Calu3 (cell line): ENCODE data around the gene CCN5. TPM values are rescaled to one million over a fixed set of nuclear protein-coding genes. Genes with fewer than 3 reads are reported as not detected.

Experiments
- BruUV-seq: library from RNA; stranded (reverse); fragments of 400-500 nt; replicated peaks from 2 replicates; lab custom pipeline; 2021; lab: Mats Ljungman, UMichigan
- CTCF ChIA-PET: fragments of 300-600 bp; sonication (Branson Sonifier 250); formaldehyde crosslinking; loops from one replicate; lab custom pipeline; 2022; ENCODE audit warnings: antibody characterized with exemption; lab: Charles Lee
- DNase-seq: peaks from one replicate; pipeline ENCODE4 v3.0.0; 2022
- H3K27ac Mint-ChIP-seq: one replicate; pipeline ENCODE4 v1.8.0; 2022; ENCODE audit warnings: mixed read lengths; ENCODE audit not compliant: unreplicated experiment
- H3K27me3 Mint-ChIP-seq: one replicate; pipeline ENCODE4 v1.8.0; 2022; ENCODE audit warnings: mixed read lengths; ENCODE audit not compliant: unreplicated experiment
- H3K36me3 Mint-ChIP-seq: one replicate; pipeline ENCODE4 v1.8.0; 2022; ENCODE audit warnings: mild to moderate bottlenecking, moderate library complexity, mixed read lengths; ENCODE audit not compliant: insufficient read depth, unreplicated experiment
- H3K4me1 Mint-ChIP-seq: one replicate; pipeline ENCODE4 v1.8.0; 2022; ENCODE audit warnings: mild to moderate bottlenecking, low read depth, mixed read lengths; ENCODE audit not compliant: unreplicated experiment
- H3K4me3 Mint-ChIP-seq: one replicate; pipeline ENCODE4 v1.8.0; 2022; ENCODE audit warnings: mild to moderate bottlenecking, low read depth, moderate library complexity, mixed read lengths; ENCODE audit not compliant: unreplicated experiment
- H3K9me3 Mint-ChIP-seq: one replicate; pipeline ENCODE4 v1.8.0; 2022; ENCODE audit warnings: low read depth, mixed read lengths; ENCODE audit not compliant: unreplicated experiment
- CTCF ChIP-seq: fragments of 200-600 bp; IDR thresholded peaks from one replicate; pipeline ENCODE4 v1.8.0; 2022; ENCODE audit warnings: antibody characterized with exemption; ENCODE audit not compliant: unreplicated experiment
- intact Hi-C: fragments of 100-400 bp; cut with micrococcal nuclease; formaldehyde crosslinking; loops from one replicate; pipeline ENCODE4 v1.10.0; 2022; ENCODE audit not compliant: unreplicated experiment
- total RNA-seq: library from RNA; stranded (reverse); gene quantifications from 2 replicates; pipeline ENCODE4 v1.2.3, GENCODE V29; 2022

CCN5 gene
- total RNA-seq, 1 experiment from 2014 or later = 0.94 TPM

DNA sequence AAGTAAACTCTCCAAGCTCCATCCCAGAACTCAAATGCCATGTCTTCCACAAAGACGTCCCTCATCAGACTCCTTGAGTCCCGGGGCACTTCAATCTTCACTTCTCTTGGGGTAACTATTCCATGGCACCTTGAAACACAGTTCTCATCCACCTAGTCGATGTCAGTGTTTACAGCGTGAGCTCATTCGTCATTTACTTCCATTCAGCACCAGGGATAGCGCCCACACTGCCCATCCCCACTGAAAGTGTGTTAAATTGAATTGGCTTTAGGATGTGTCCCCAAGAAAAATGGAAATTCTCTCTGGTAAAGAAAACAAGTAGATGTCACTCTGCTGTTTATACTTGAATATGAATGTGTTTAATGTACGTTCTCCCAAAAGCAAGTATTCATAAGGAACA, 61.8 kb downstream of the CCN5 start:
- peaks cover 36% of the 10 kb centered on the region for H3K27me3 Mint-ChIP-seq
- no peaks in the 10 kb centered on the region for H3K9me3 Mint-ChIP-seq
- no peak overlapping the region for H3K4me3 Mint-ChIP-seq
- BruUV-seq = no TSS peak
- CTCF ChIA-PET = interaction anchor here (0.8 kb wide), 1 partner anchor 30 kb away, joined by 3 read pairs; no protein-coding TSS in a partner anchor
- intact Hi-C loops = no loop called here
- DNase-seq = peak; percentile 48
- no peak for TF ChIP-seq CTCF
- H3K27ac Mint-ChIP-seq = no peak overlapping the region
- H3K4me1 Mint-ChIP-seq = no peaks in the 10 kb centered on the region
- H3K36me3 Mint-ChIP-seq = no peaks in the 10 kb centered on the region

Other genes with a start within 250 kb of the CCN5 start
- gene TTPAL, start 239.5 kb upstream of the CCN5 start, total RNA-seq = 39.9 and 42.2 TPM in 2 replicates
- 159 and 173 TPM in 2 replicates for gene SERINC3, start 193.3 kb upstream of the CCN5 start, total RNA-seq
- 6.6 and 7.5 TPM in 2 replicates for gene PKIG, start 132.8 kb upstream of the CCN5 start, total RNA-seq
- gene ADA, start 63.7 kb upstream of the CCN5 start, total RNA-seq = 7.5 and 8.9 TPM in 2 replicates
- 1.5 and 4.8 TPM in 2 replicates for gene KCNK15, start 30.5 kb downstream of the CCN5 start, total RNA-seq
- 0.40 and 0.91 TPM in 2 replicates for gene RIMS4, start 95.2 kb downstream of the CCN5 start, total RNA-seq
- gene YWHAB, start 170.3 kb downstream of the CCN5 start, total RNA-seq = 377 and 384 TPM in 2 replicates
- 172 and 182 TPM in 2 replicates for gene PABPC1L, start 194.7 kb downstream of the CCN5 start, total RNA-seq
- 61.1 TPM in 2 replicates for gene TOMM34, start 245.0 kb downstream of the CCN5 start, total RNA-seq